ENCODE results near the gene PPP1R3E. TPM values are rescaled to one million over a fixed set of nuclear protein-coding genes. Genes with fewer than 3 reads are reported as not detected.

Gene PPP1R3E
- polyA plus RNA-seq, 1 donor from 2014 or later: 17.2 TPM

GRCh38 chr14:23297096-23297495 lies 5.6 kb downstream of the PPP1R3E start:
- no peaks in the 10 kb centered on the region for H3K36me3 ChIP-seq (ENCODE audit: insufficient read depth, low read length)
- no peaks in the 10 kb centered on the region for H3K9me3 ChIP-seq (ENCODE audit: low read length)
- H3K27me3 ChIP-seq (ENCODE audit: insufficient read depth, low read depth, low read length): no peaks in the 10 kb centered on the region
- no peaks in the 10 kb centered on the region for H4K20me1 ChIP-seq (ENCODE audit: insufficient read depth)
- no peak overlapping the region for H3K4me3 ChIP-seq (ENCODE audit: low read length)
- peaks cover 5% of the 10 kb centered on the region for H3K79me2 ChIP-seq (replicated peaks; ENCODE audit: insufficient read depth, low read length)
- peaks cover 7% of the 10 kb centered on the region for H3F3A ChIP-seq (ENCODE audit: insufficient read depth, low read length, poor library complexity, severe bottlenecking)
- H3K9ac ChIP-seq (ENCODE audit: low read length): no peak overlapping the region
- no peaks in the 10 kb centered on the region for H3K9me2 ChIP-seq (ENCODE audit: insufficient read depth, low read length)
- no peak overlapping the region for H2AFZ ChIP-seq (ENCODE audit: low read depth, low read length)
- no peak overlapping the region for H3K27ac ChIP-seq (ENCODE audit: low read length)
- TF ChIP-seq EZH2 (IDR thresholded peaks at IDR 0.05; ENCODE audit: borderline replicate concordance, insufficient read depth, low read length, poor library complexity, severe bottlenecking) (no peak), REST (IDR thresholded peaks at IDR 0.05; ENCODE audit: borderline replicate concordance) (no peak), EP300 (conservative IDR thresholded peaks at IDR 0.05; ENCODE audit: poor library complexity, severe bottlenecking) (no peak), POLR2AphosphoS5 (IDR thresholded peaks at IDR 0.05) (no peak), TAF1 (IDR thresholded peaks at IDR 0.05; ENCODE audit: low read depth) (no peak), SMC3 (conservative IDR thresholded peaks at IDR 0.05; ENCODE audit: poor library complexity) (no peak), RAD21 (conservative IDR thresholded peaks at IDR 0.05) (no peak), MXI1 (conservative IDR thresholded peaks at IDR 0.05; ENCODE audit: poor library complexity, severe bottlenecking) (no peak), CTCF (IDR thresholded peaks at IDR 0.05; ENCODE audit: poor library complexity, severe bottlenecking) (no peak)
- no peak overlapping the region for H3K4me2 ChIP-seq (ENCODE audit: low read length)

- H3K9me2 ChIP-seq (ENCODE audit: insufficient read depth, low read length): no peaks in the 10 kb centered on the region
- no peaks in the 10 kb centered on the region for H3K27me3 ChIP-seq (ENCODE audit: insufficient read depth, low read depth, low read length)
- no peak overlapping the region for H3K4me2 ChIP-seq (ENCODE audit: low read length)
- no peak overlapping the region for H3K9ac ChIP-seq (ENCODE audit: low read length)
- H3K79me2 ChIP-seq (replicated peaks; ENCODE audit: insufficient read depth, low read length): peaks cover 5% of the 10 kb centered on the region
- H3F3A ChIP-seq (ENCODE audit: insufficient read depth, low read length, poor library complexity, severe bottlenecking): peaks cover 7% of the 10 kb centered on the region
- no peak overlapping the region for H3K27ac ChIP-seq (ENCODE audit: low read length)
- H3K9me3 ChIP-seq (ENCODE audit: low read length): no peaks in the 10 kb centered on the region
- no peak overlapping the region for H2AFZ ChIP-seq (ENCODE audit: low read depth, low read length)
- H3K36me3 ChIP-seq (ENCODE audit: insufficient read depth, low read length): no peaks in the 10 kb centered on the region
- no peaks in the 10 kb centered on the region for H4K20me1 ChIP-seq (ENCODE audit: insufficient read depth)
- TF ChIP-seq CTCF (IDR thresholded peaks at IDR 0.05; ENCODE audit: poor library complexity, severe bottlenecking) (no peak), POLR2AphosphoS5 (IDR thresholded peaks at IDR 0.05) (no peak), MXI1 (conservative IDR thresholded peaks at IDR 0.05; ENCODE audit: poor library complexity, severe bottlenecking) (no peak), REST (IDR thresholded peaks at IDR 0.05; ENCODE audit: borderline replicate concordance) (no peak), SMC3 (conservative IDR thresholded peaks at IDR 0.05; ENCODE audit: poor library complexity) (no peak), EZH2 (IDR thresholded peaks at IDR 0.05; ENCODE audit: borderline replicate concordance, insufficient read depth, low read length, poor library complexity, severe bottlenecking) (no peak), RAD21 (conservative IDR thresholded peaks at IDR 0.05) (no peak), TAF1 (IDR thresholded peaks at IDR 0.05; ENCODE audit: low read depth) (no peak), EP300 (conservative IDR thresholded peaks at IDR 0.05; ENCODE audit: poor library complexity, severe bottlenecking) (no peak)
- H3K4me3 ChIP-seq (ENCODE audit: low read length): no peak overlapping the region
Measured at GRCh38 chr14:23296012-23296777, 6.5 kb downstream of the PPP1R3E start.

Measured in neural cell (in vitro differentiated cells).